Measurements from ENCODE around the gene CNBD2. TPM values are rescaled to one million over a fixed set of nuclear protein-coding genes. Genes with fewer than 3 reads are reported as not detected.

Gene CNBD2
- polyA plus RNA-seq, 1 donor (not counting 4 experiments of a cell fraction or from before 2014, with no cell fraction given) = 3.0 TPM

- dilution Hi-C loops (cut with MboI; ENCODE audit: extremely low pct_ligation_motif_present, low sequenced_read_pairs) = no loop called here
- Histone ChIP-seq H3K9me1 (ENCODE audit: control insufficient read depth, extremely low read depth, insufficient read depth, low read length) (no peaks in the 10 kb centered on the region), H3K27ac (ENCODE audit: control insufficient read depth, insufficient read depth, low read length) (no peak overlapping the region), H3K4me1 (ENCODE audit: control insufficient read depth, extremely low read depth, insufficient read depth, low read length) (no peaks in the 10 kb centered on the region), H3K36me3 (ENCODE audit: control insufficient read depth in 2 of 2, extremely low read depth in 1 of 2, insufficient read depth in 2 of 2, low read length in 2 of 2) (no peaks in the 10 kb centered on the region), H3K79me2 (ENCODE audit: control insufficient read depth, insufficient read depth, low read length) (no peaks in the 10 kb centered on the region), H4K20me1 (ENCODE audit: control insufficient read depth, extremely low read depth, insufficient read depth, low read length) (no peaks in the 10 kb centered on the region), H3K4me2 (ENCODE audit: control insufficient read depth, extremely low read depth, insufficient read depth, low read depth, low read length) (no peak overlapping the region), H2AFZ (ENCODE audit: control insufficient read depth, low read length) (no peak overlapping the region), H3K4me3 (ENCODE audit: control insufficient read depth in 2 of 3, extremely low read depth in 1 of 3, insufficient read depth in 2 of 3, low read depth in 1 of 3, low read length in 3 of 3) (no peak overlapping the region), H3K9me3 (ENCODE audit: control insufficient read depth, low read depth, low read length) (no peaks in the 10 kb centered on the region), H3K27me3 (ENCODE audit: control insufficient read depth, extremely low read depth, insufficient read depth, low read length) (no peaks in the 10 kb centered on the region), H3K9ac (ENCODE audit: control insufficient read depth, extremely low read depth, insufficient read depth, low read length) (no peak overlapping the region)
- TF ChIP-seq EZH2 (IDR thresholded peaks at IDR 0.05; ENCODE audit: low read length) = no peak
- TF ChIP-seq, protein P1, sequence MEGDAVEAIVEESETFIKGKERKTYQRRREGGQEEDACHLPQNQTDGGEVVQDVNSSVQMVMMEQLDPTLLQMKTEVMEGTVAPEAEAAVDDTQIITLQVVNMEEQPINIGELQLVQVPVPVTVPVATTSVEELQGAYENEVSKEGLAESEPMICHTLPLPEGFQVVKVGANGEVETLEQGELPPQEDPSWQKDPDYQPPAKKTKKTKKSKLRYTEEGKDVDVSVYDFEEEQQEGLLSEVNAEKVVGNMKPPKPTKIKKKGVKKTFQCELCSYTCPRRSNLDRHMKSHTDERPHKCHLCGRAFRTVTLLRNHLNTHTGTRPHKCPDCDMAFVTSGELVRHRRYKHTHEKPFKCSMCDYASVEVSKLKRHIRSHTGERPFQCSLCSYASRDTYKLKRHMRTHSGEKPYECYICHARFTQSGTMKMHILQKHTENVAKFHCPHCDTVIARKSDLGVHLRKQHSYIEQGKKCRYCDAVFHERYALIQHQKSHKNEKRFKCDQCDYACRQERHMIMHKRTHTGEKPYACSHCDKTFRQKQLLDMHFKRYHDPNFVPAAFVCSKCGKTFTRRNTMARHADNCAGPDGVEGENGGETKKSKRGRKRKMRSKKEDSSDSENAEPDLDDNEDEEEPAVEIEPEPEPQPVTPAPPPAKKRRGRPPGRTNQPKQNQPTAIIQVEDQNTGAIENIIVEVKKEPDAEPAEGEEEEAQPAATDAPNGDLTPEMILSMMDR (optimal IDR thresholded peaks at IDR 0.05 in 1 of 3, IDR thresholded peaks at IDR 0.05 in 1 of 3, conservative IDR thresholded peaks at IDR 0.05 in 1 of 3; ENCODE audit: extremely low read depth in 1 of 3, insufficient read depth in 2 of 3, low read length in 3 of 3) = no peak
- FAIRE-seq = no peak
- DNase-seq (ENCODE audit: low read depth, low spot score) = no peak
Measured at GRCh38 chr20:36028106-36028808, 59.9 kb downstream of the CNBD2 start.

GRCh38 chr20:36030149-36030548, 61.8 kb downstream of the CNBD2 start:
- dilution Hi-C loops (cut with MboI; ENCODE audit: extremely low pct_ligation_motif_present, low sequenced_read_pairs) = no loop called here
- Histone ChIP-seq H2AFZ (ENCODE audit: control insufficient read depth, low read length) (no peak overlapping the region), H3K79me2 (ENCODE audit: control insufficient read depth, insufficient read depth, low read length) (no peaks in the 10 kb centered on the region), H3K9ac (ENCODE audit: control insufficient read depth, extremely low read depth, insufficient read depth, low read length) (no peak overlapping the region), H3K4me1 (ENCODE audit: control insufficient read depth, extremely low read depth, insufficient read depth, low read length) (peaks cover 2% of the 10 kb centered on the region), H3K36me3 (ENCODE audit: control insufficient read depth in 2 of 2, extremely low read depth in 1 of 2, insufficient read depth in 2 of 2, low read length in 2 of 2) (no peaks in the 10 kb centered on the region), H3K9me1 (ENCODE audit: control insufficient read depth, extremely low read depth, insufficient read depth, low read length) (no peaks in the 10 kb centered on the region), H3K27me3 (ENCODE audit: control insufficient read depth, extremely low read depth, insufficient read depth, low read length) (no peaks in the 10 kb centered on the region), H3K4me3 (ENCODE audit: control insufficient read depth in 2 of 3, extremely low read depth in 1 of 3, insufficient read depth in 2 of 3, low read depth in 1 of 3, low read length in 3 of 3) (no peak overlapping the region), H3K9me3 (ENCODE audit: control insufficient read depth, low read depth, low read length) (no peaks in the 10 kb centered on the region), H4K20me1 (ENCODE audit: control insufficient read depth, extremely low read depth, insufficient read depth, low read length) (no peaks in the 10 kb centered on the region), H3K4me2 (ENCODE audit: control insufficient read depth, extremely low read depth, insufficient read depth, low read depth, low read length) (no peak overlapping the region), H3K27ac (ENCODE audit: control insufficient read depth, insufficient read depth, low read length) (no peak overlapping the region)
- no peak for DNase-seq (ENCODE audit: low read depth, low spot score)
- no peak for FAIRE-seq
- TF ChIP-seq, protein P1 (optimal IDR thresholded peaks at IDR 0.05 in 1 of 3, IDR thresholded peaks at IDR 0.05 in 1 of 3, conservative IDR thresholded peaks at IDR 0.05 in 1 of 3; ENCODE audit: extremely low read depth in 1 of 3, insufficient read depth in 2 of 3, low read length in 3 of 3) = no peak
- no peak for TF ChIP-seq EZH2 (IDR thresholded peaks at IDR 0.05; ENCODE audit: low read length)

All from keratinocyte (primary cell).